A549 treated with Hydrocortisone at 1 μM for 4 hours (cell line): ENCODE results near the gene LCK. TPM values are rescaled to one million over a fixed set of nuclear protein-coding genes. Genes with fewer than 3 reads are reported as not detected.

ENCODE experiments used
- total RNA-seq: library from RNA; stranded (reverse); fragments of 200-300 nt; extraction: Qiagen RNA extraction; gene quantifications from 5 replicates; pipeline ENCODE4 v1.2.3, GENCODE V29; 2022

LCK gene
- total RNA-seq, result 0.03 TPM in 1 of 5 replicates, not detected in the others

DNA sequence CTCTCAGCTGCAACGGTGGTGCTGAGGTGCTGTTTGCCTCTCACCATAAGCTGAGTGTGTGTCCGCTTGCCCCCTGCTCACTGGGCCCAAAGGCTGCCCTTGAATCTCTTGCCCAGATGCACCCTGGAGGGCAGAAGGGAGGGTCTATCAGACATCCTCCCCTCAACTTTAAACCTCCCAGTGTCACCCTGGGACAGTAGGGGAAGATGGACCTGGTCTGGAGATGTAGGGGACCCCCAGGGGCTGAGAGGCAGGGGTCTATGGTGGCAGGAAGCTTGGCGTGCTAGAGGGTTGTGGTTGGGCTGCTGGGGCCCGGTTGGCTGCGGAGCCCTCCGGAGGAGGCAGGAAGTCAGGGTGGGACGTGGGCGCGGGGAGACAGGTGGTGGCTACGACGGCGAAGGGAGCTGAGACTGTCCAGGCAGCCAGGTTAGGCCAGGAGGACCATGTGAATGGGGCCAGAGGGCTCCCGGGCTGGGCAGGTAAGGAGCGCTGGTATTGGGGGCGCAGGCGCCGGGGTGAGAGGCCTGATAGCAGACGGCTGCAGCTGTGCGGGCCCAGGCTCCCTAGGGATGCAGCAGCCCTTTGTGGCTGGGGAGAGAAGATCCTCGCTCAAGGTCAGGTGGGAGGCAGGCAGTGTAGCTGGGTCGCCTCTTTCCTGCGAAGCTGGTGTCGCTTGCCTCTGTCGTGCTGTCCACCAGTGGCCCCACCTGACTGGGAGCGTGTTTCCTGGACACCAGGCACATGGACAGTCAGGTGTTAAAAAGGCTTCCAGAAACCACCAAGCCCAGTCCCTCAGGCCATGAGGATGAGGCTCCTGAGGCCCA, at the start of gene LCK:
Gene LCK (plus strand): TSS at position 373 of the 824 bp plus-strand sequence. CDS start 23,065 bp downstream, outside the sequence.

DNA sequence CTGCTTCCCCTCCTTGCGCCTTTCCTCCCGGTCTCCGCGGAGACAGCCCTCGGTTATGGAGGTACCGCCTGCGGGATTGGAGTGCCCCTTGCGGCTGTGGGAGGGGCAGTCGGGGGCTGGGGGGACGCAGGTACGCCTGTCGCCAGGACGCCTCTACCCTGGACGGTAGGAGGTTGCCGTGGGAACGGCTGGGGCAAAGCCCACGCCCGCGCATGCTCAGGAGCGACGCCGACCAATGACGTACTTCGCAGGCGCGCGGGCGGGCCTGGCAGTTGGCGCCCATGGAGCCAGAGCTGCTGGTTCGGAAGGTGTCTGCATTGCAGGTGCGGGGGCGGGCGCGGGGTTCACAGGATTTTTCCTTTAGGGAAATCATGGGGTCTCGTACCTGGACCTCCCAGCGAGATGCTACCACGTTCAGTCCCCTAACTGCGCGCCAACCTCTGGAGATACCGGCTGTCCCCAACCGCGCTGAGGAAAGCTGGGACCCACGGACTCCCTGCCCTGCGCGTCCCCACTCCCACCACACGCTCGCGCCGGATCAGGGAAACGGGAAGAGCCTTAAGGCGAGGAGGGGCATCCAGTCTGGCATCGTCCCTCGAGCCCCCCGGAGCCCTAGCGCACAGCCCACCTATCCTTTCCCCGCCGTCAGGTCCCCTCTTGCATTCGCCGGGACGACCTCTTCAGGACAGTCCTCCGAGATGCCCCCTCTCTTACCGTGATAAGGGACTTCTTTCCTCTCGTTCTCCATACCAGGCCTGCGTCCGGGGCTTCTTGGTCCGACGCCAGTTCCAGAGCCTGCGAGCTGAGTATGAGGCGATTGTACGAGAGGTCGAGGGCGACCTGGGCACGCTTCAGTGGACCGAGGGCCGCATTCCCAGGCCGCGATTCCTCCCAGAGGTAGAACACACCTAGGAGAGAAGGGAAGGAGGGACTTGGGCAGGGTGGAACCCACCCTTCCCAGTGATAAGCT, 45.4 kb upstream of the LCK start, which contains the start of gene IQCC:
Gene IQCC (plus strand): TSS at position 271 of the 970 bp plus-strand sequence. CDS start 11 bp downstream, at position 282.

DNA sequence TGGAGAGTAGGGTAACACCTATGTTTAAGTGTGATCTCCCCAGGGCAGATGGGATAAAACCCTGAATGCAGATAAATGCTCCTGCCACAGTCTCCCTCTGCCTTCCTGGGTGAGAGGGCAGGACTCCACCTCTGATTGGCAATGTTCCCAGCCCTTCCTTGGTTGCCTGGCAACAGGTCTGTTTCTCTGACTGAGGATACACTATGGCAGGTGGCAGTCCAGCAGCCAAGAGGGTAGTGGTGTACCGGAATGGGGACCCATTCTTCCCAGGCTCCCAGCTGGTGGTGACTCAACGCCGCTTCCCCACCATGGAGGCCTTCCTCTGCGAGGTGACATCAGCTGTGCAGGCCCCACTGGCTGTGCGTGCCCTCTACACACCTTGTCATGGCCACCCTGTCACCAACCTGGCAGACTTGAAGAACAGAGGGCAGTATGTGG, 42.2 kb upstream of the LCK start, which contains the start of gene DCDC2B:
Gene DCDC2B (plus strand): TSS at position 199 of the 438 bp plus-strand sequence. CDS start 5 bp downstream, at position 204.

DNA sequence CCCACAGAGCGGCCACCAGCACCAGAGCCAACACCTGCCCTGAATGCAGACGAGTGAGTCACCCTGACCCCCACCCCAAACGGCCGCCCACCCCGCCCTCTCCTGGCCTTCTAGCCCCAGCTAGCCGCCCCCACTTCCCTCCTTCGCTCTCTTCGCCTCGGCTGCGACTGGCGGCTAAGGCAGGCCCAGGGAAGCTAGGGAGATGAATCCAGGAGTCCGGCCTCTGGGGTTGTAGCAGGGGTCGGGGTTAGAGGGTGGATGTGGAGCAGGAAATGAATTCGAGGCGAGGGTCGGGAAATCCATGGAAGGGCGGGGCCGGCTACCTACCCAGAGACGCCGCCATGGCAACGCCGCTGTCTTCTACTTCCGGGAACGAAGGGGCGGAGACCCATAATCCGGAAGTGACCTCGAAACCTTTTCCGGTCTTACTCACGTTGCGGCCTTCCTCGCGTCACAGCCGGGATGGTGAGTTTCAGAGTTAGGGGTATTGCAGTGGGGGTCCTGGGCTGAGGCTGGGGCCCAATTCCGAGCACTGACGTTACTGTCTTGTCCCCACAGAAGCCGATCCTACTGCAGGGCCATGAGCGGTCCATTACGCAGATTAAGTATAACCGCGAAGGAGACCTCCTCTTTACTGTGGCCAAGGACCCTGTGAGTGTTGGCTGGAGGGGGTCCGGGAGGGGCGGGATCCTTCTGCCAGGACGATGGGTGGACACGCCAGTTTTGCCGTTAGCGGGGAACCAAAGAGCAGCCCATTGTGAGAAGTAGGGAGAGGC, 28.9 kb upstream of the LCK start, which contains the start of the genes EIF3I and TMEM234:
Gene EIF3I (plus strand): TSS at position 428 of the 776 bp plus-strand sequence. CDS start 35 bp downstream, at position 463.
Gene TMEM234 (minus strand): TSS at position 374 of the 776 bp plus-strand sequence. CDS start 31 bp downstream, at position 343.

DNA sequence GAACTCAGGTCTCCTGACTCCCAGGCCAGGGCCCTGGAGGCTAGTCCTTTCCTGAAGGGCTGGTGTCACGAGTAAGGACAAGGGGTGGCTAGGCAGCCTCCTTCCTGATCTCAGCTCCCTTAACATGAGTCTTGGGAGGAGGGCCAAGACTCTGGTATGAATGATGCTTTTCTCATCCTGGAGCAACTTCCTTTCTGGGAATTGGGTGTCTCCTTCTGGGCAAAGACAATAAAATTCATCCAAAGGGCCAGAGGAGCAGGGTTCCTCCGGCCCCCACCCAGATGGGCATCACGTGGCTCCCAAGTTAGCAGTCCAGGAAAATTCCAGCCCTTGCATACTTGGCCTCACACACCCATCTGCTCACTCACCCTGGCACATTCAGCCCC, 4.2 kb upstream of the LCK start, which contains the start of gene FAM167B:
Gene FAM167B (plus strand): TSS at position 335 of the 386 bp plus-strand sequence. CDS start 200 bp downstream, outside the sequence.

DNA sequence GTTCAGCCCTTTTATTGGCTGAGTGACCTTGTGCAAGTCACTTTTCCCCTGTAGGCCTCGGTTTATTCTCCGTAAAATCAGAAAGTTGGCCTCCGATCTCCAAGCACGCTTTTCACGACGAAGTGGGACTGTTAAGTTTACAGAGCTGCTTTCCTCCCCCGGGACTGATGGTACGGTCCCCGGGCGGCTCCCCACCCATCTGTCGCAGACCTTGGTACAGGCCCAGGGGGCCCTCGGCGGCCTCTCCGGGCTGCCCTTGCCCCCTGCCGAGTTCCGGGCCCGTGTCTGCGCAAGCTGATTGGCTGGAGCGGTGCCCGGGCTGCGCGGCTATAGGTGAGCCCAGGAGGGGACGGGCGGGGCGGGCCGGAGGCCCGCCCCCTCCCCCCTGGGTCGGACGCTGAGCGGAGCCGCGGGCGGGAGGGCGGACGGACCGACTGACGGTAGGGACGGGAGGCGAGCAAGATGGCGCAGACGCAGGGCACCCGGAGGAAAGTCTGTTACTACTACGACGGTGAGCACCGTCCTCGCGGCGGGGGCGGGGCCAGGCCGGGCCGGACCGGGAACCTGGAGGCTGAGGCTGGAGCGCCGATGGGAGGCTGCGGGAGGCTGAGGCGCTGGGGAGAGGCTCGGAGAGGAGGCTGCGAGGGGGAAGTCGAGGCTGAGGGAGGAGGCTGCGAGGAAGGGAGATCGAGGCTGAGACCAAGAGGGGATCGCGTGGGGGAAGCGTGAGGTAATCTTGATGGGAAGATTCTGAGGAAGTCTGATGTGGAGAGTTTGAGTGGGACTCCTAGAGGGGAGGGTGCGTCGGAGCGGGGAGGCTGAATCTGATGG, 40.9 kb downstream of the LCK start, which contains the start of gene HDAC1:
Gene HDAC1 (plus strand): TSS at position 376 of the 831 bp plus-strand sequence. CDS start 87 bp downstream, at position 463.

Other genes starting within 250 kb of the LCK start
- gene KHDRBS1, start 237.4 kb upstream of the LCK start, total RNA-seq, result 119 to 146 TPM (median 134 TPM) in 5 replicates
- gene TMEM39B, start 178.3 kb upstream of the LCK start, total RNA-seq, result 8.2 to 11.6 TPM (median 10.6 TPM) in 5 replicates
- gene KPNA6, start 143.2 kb upstream of the LCK start, total RNA-seq, result 13.9 to 20.7 TPM (median 14.9 TPM) in 5 replicates
- 24.7 to 35.7 TPM (median 26.5 TPM) in 5 replicates for gene TXLNA, start 71.6 kb upstream of the LCK start, total RNA-seq
- gene CCDC28B, start 50.7 kb upstream of the LCK start, total RNA-seq, result 1.2 to 2.2 TPM (median 1.7 TPM) in 5 replicates
- 1.3 to 2.4 TPM (median 1.9 TPM) in 5 replicates for gene IQCC, start 45.6 kb upstream of the LCK start, total RNA-seq
- gene DCDC2B, start 42.2 kb upstream of the LCK start, total RNA-seq, result not detected in 5 replicates
- 6.7 to 10.0 TPM (median 9.1 TPM) in 5 replicates for gene TMEM234, start 28.9 kb upstream of the LCK start, total RNA-seq
- 261 to 308 TPM (median 275 TPM) in 5 replicates for gene EIF3I, start 28.9 kb upstream of the LCK start, total RNA-seq
- 0.16 to 0.70 TPM (median 0.55 TPM) in 5 replicates for gene FAM167B, start 4.0 kb upstream of the LCK start, total RNA-seq
- gene HDAC1, start 40.8 kb downstream of the LCK start, total RNA-seq, result 51.1 to 58.3 TPM (median 53.6 TPM) in 5 replicates
- gene MARCKSL1, start 85.0 kb downstream of the LCK start, total RNA-seq, result 52.9 to 69.7 TPM (median 64.0 TPM) in 5 replicates
- gene FAM229A, start 111.2 kb downstream of the LCK start, total RNA-seq, result 2.1 to 4.5 TPM (median 3.7 TPM) in 5 replicates
- 0.10 to 0.17 TPM (median 0.15 TPM) in 3 of 5 replicates, not detected in the others for gene TSSK3, start 111.3 kb downstream of the LCK start, total RNA-seq
- 17.7 to 21.0 TPM (median 20.6 TPM) in 5 replicates for gene BSDC1, start 143.2 kb downstream of the LCK start, total RNA-seq
- gene ZBTB8B, start 213.8 kb downstream of the LCK start, total RNA-seq, result 0.01 TPM in 1 of 5 replicates, not detected in the others